BJ (cell line): ENCODE data around the gene FAM174B. TPM values are rescaled to one million over a fixed set of nuclear protein-coding genes. Genes with fewer than 3 reads are reported as not detected.

Experiments
- CTCF ChIA-PET: fragments of 350-600 bp; formaldehyde crosslinking; extraction: SDS; loops from one replicate; lab custom pipeline; 2021; ENCODE audit warnings: antibody characterized with exemption, inconsistent platforms; lab: Yijun Ruan, JAX
- POLR2A ChIA-PET: fragments of 300-600 bp; sonication (Branson Sonifier 250); formaldehyde crosslinking; extraction: SDS; loops from one replicate; lab custom pipeline; 2021; ENCODE audit warnings: antibody characterized with exemption; lab: Charles Lee
- DNase-seq: peaks from one replicate; pipeline ENCODE4 v3.0.0-alpha.2; 2011; ENCODE audit warnings: low read depth
- H3K27me3 ChIP-seq: 2 replicates; pipeline ENCODE4 v1.6.0; 2011; ENCODE audit warnings: low read length; ENCODE audit not compliant: control insufficient read depth, insufficient read depth
- H3K36me3 ChIP-seq: 2 replicates; pipeline ENCODE4 v1.5.1; 2011; ENCODE audit warnings: low read length; ENCODE audit not compliant: control insufficient read depth, insufficient read depth
- H3K4me3 ChIP-seq: 2 replicates; pipeline ENCODE4 v1.5.1; 2011; ENCODE audit warnings: low read depth, mild to moderate bottlenecking, control low read depth, low read length
- CTCF ChIP-seq: IDR thresholded peaks from 2 replicates; pipeline ENCODE4 v1.5.1; 2011; ENCODE audit warnings: low read depth, mild to moderate bottlenecking, control low read depth, inconsistent platforms, low read length, moderate library complexity; ENCODE audit not compliant: insufficient read depth
- polyA plus RNA-seq: library from polyadenylated mRNA; depleted of rRNA; stranded (reverse); fragments of >200 nt; gene quantifications from 2 replicates; pipeline ENCODE4 v1.2.3, GENCODE V29; 2011

FAM174B gene
- polyA plus RNA-seq, 1 experiment = 5.1 TPM

GRCh38 chr15:92627014-92627413, 28.6 kb downstream of the FAM174B start:
- no peak for TF ChIP-seq CTCF
- H3K4me3 ChIP-seq = no peak overlapping the region
- ChIA-PET CTCF (no interaction called here), POLR2A (no interaction called here)
- H3K27me3 ChIP-seq = no peaks in the 10 kb centered on the region
- no peaks in the 10 kb centered on the region; the same call in 1 of the 2 replicates for H3K36me3 ChIP-seq
- no peak for DNase-seq

GRCh38 chr15:92625251-92625980, 30.2 kb downstream of the FAM174B start:
- DNase-seq = peak; percentile 47
- no peaks in the 10 kb centered on the region for H3K27me3 ChIP-seq
- ChIA-PET CTCF (interaction anchor here (1.2 kb wide), 1 partner anchor 10 kb away, joined by 3 read pairs; no protein-coding TSS in a partner anchor), POLR2A (no interaction called here)
- no peak overlapping the region for H3K4me3 ChIP-seq
- H3K36me3 ChIP-seq = no peaks in the 10 kb centered on the region; the same call in 1 of the 2 replicates
- TF ChIP-seq CTCF = no peak

DNA sequence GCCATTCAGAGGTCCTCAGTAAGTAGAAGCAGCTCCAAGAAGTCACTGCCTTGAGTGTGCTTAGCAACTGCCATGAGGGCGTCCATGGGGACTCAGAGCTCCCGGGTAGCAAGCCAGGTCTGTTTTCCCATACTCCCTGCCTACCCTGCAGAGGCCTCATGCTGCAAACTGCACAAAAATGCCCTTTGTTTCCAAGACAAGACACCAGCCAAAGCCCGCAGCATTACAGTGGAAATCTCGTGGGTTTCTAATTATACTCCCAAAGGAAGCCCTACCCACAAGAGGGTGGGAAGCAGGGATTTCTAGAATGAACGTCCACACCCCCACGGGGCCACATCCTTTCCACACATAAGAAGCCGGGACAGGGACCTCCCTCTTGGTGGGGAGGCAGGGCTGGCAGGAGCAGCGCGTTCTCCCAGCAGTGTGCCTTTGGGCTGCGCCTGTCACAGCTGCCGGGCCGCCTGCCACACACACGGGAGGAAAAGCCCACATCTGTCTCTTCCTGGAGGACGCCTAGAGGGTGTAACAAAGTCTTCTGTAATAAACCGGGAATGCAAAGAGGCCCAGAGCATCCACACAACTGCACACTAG, 31.1 kb downstream of the FAM174B start:
- peak; percentile 18 for DNase-seq
- TF ChIP-seq CTCF = no peak
- Histone ChIP-seq H3K36me3 (no peaks in the 10 kb centered on the region; the same call in 1 of the 2 replicates), H3K4me3 (no peak overlapping the region), H3K27me3 (no peaks in the 10 kb centered on the region)
- ChIA-PET CTCF (interaction anchor here (1.2 kb wide), 1 partner anchor 11 kb away, joined by 3 read pairs; no protein-coding TSS in a partner anchor), POLR2A (interaction anchor here (0.6 kb wide), 1 partner anchor 166 kb away, joined by 3 read pairs; no protein-coding TSS in a partner anchor)

DNA sequence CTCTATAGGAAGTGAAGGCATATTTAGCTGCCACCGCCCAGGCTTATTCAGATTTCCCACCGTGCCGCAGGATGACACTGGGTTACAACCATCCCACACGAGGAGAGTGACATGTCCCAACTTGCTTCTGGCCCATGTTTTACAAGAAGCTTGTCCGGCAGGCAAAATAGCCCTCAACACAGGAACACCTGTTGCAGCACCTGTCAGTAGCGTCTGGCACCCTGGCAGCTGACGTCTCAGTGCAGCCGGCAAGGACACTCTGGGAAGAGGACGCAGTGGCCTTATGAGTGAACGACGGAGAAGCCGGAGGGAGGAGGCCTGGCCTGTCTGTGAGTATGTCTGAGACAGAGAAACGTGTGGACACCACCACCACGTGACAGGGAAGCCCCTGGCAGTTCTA, 32.1 kb downstream of the FAM174B start:
- TF ChIP-seq CTCF = no peak
- Histone ChIP-seq H3K27me3 (no peaks in the 10 kb centered on the region), H3K36me3 (no peaks in the 10 kb centered on the region; the same call in 1 of the 2 replicates), H3K4me3 (no peak overlapping the region)
- POLR2A ChIA-PET = no interaction called here
- DNase-seq = no peak
- CTCF ChIA-PET = no interaction called here

DNA sequence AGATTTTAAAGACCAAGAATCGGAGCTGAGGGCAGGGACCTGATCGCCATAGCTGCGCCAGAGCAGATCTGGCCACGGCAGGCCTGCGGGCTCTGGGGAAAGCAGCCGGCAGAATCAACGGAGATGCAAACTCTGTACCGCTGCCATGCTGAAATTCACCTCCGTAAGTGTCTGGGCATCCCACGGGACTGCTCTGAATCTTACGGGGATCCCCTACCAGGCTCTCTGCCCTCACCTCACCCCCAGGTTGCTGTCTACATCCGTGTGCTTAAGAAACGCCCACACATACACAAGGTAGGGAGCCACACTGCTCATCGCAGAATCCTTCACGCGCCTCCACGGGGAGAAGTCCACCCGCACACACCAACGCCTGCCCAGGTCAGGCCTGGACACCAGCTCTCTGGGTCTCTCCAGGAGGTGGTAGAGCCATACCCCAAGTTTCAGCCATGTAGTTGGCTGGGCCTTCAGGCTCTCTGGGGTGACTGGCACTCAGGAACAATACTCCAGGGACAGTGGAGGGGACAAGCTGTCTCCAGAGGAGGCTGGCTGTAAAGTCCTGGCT, 33.5 kb downstream of the FAM174B start:
- ChIA-PET CTCF (interaction anchor here (0.6 to 1.5 kb wide), 2 partner anchors 15 to 93 kb away, joined by 3 to 4 read pairs; no protein-coding TSS in a partner anchor), POLR2A (no interaction called here)
- no peak for DNase-seq
- H3K4me3 ChIP-seq = no peak overlapping the region
- H3K27me3 ChIP-seq = no peaks in the 10 kb centered on the region
- peaks cover 2% of the 10 kb centered on the region; the same call in 1 of the 2 replicates for H3K36me3 ChIP-seq
- no peak for TF ChIP-seq CTCF
